ENCODE results near the gene PNMA6F. TPM values are rescaled to one million over a fixed set of nuclear protein-coding genes. Genes with fewer than 3 reads are reported as not detected.

The PNMA6F gene
- total and polyA plus RNA-seq, 2 donors from 2014 or later = not detected

DNA sequence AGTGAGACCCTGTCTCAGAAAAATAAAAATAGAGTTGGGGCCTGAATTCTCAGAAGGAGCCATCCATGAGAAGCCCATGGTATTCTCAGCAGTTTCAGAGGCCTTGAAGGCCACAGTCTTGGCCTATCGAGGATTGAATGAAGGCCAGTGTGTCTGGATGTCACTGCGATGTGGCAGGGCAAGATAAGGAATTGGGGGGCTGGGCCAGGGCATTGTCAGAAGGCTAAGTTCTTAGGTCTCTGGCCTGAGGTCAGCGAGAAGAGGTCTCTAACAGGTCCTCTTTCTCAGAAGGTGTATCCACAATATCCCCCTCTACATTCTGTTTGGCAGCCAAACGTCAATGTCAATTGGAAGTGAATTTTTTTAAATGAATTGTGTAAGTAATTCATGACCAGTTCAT is 18.1 kb upstream of the PNMA6F start:
- Histone ChIP-seq H3K9ac (ENCODE audit: low read length in 3 of 3) (no peak overlapping the region), H3K4me1 (ENCODE audit: control insufficient read depth in 2 of 3, insufficient read depth in 2 of 3, low read depth in 1 of 3, low read length in 3 of 3) (peaks cover 0 to 2% (median 0%) of the 10 kb centered on the region in 3 donors), H3K27ac (ENCODE audit: low read depth in 2 of 2, low read length in 2 of 2) (no peak overlapping the region), H3K9me3 (ENCODE audit: control insufficient read depth in 2 of 3, insufficient read depth in 1 of 3, low read length in 3 of 3) (no peaks in the 10 kb centered on the region), H3K27me3 (ENCODE audit: control insufficient read depth, insufficient read depth, low read length) (no peaks in the 10 kb centered on the region), H3K36me3 (ENCODE audit: control insufficient read depth in 2 of 3, insufficient read depth in 3 of 3, low read length in 3 of 3) (peaks cover 0 to 6% (median 3%) of the 10 kb centered on the region in 3 donors), H3K4me3 (ENCODE audit: low read length in 3 of 3) (no peak overlapping the region)
- TF ChIP-seq, protein P1, sequence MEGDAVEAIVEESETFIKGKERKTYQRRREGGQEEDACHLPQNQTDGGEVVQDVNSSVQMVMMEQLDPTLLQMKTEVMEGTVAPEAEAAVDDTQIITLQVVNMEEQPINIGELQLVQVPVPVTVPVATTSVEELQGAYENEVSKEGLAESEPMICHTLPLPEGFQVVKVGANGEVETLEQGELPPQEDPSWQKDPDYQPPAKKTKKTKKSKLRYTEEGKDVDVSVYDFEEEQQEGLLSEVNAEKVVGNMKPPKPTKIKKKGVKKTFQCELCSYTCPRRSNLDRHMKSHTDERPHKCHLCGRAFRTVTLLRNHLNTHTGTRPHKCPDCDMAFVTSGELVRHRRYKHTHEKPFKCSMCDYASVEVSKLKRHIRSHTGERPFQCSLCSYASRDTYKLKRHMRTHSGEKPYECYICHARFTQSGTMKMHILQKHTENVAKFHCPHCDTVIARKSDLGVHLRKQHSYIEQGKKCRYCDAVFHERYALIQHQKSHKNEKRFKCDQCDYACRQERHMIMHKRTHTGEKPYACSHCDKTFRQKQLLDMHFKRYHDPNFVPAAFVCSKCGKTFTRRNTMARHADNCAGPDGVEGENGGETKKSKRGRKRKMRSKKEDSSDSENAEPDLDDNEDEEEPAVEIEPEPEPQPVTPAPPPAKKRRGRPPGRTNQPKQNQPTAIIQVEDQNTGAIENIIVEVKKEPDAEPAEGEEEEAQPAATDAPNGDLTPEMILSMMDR (IDR thresholded peaks at IDR 0.05; ENCODE audit: borderline replicate concordance, extremely low read depth, insufficient read depth) = no peak
- DNase-seq = no peak
- intact Hi-C loops (cut with DNase I) = no loop called here
- no peak for FAIRE-seq

GRCh38 chrX:153338836-153339235 is 17.3 kb upstream of the PNMA6F start:
- Histone ChIP-seq H3K4me3 (ENCODE audit: low read length in 3 of 3) (no peak overlapping the region), H3K9ac (ENCODE audit: low read length in 3 of 3) (no peak overlapping the region), H3K27ac (ENCODE audit: low read depth in 2 of 2, low read length in 2 of 2) (no peak overlapping the region), H3K36me3 (ENCODE audit: control insufficient read depth in 2 of 3, insufficient read depth in 3 of 3, low read length in 3 of 3) (no peaks in the 10 kb centered on the region), H3K27me3 (ENCODE audit: control insufficient read depth, insufficient read depth, low read length) (no peaks in the 10 kb centered on the region), H3K9me3 (ENCODE audit: control insufficient read depth in 2 of 3, insufficient read depth in 1 of 3, low read length in 3 of 3) (no peaks in the 10 kb centered on the region), H3K4me1 (ENCODE audit: control insufficient read depth in 2 of 3, insufficient read depth in 2 of 3, low read depth in 1 of 3, low read length in 3 of 3) (peaks cover 0 to 2% (median 0%) of the 10 kb centered on the region in 3 donors)
- intact Hi-C loops (cut with DNase I) = no loop called here
- no peak for FAIRE-seq
- no peak for DNase-seq
- TF ChIP-seq, protein P1 (IDR thresholded peaks at IDR 0.05; ENCODE audit: borderline replicate concordance, extremely low read depth, insufficient read depth) = no peak

DNA sequence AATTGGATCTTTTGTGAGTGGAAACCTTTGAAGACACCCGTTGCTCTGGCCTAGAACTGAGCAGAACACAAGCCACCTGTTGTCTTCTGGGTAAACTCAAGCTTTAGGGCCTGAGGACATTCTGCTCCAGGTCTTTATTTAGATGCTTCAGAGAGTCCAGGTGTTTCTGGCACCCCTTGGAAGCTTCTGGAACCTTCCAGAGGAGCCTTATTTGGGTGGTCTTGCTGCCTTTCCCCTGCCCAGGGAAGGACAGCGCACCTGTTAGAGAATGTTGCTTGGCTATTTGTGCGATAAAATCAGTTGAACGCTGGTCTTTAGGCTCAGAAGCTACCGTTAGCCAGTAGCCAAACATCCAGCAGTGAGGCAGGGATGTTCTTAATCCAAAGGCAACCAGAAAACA is 15.4 kb upstream of the PNMA6F start:
- TF ChIP-seq, protein P1 (IDR thresholded peaks at IDR 0.05; ENCODE audit: borderline replicate concordance, extremely low read depth, insufficient read depth) = no peak
- Histone ChIP-seq H3K4me3 (ENCODE audit: low read length in 3 of 3) (no peak overlapping the region), H3K27ac (ENCODE audit: low read depth in 2 of 2, low read length in 2 of 2) (no peak overlapping the region), H3K27me3 (ENCODE audit: control insufficient read depth, insufficient read depth, low read length) (no peaks in the 10 kb centered on the region), H3K36me3 (ENCODE audit: control insufficient read depth in 2 of 3, insufficient read depth in 3 of 3, low read length in 3 of 3) (no peaks in the 10 kb centered on the region), H3K4me1 (ENCODE audit: control insufficient read depth in 2 of 3, insufficient read depth in 2 of 3, low read depth in 1 of 3, low read length in 3 of 3) (peaks cover 0 to 4% (median 0%) of the 10 kb centered on the region in 3 donors), H3K9ac (ENCODE audit: low read length in 3 of 3) (no peak overlapping the region), H3K9me3 (ENCODE audit: control insufficient read depth in 2 of 3, insufficient read depth in 1 of 3, low read length in 3 of 3) (no peaks in the 10 kb centered on the region)
- no peak for DNase-seq
- FAIRE-seq = no peak
- intact Hi-C loops (cut with DNase I) = no loop called here

All from kidney (tissue), 14 donors.